Skin of body (tissue), 2 donors: ENCODE results near the gene LZTR1. TPM values are rescaled to one million over a fixed set of nuclear protein-coding genes. Genes with fewer than 3 reads are reported as not detected.
"Not testable (repeated sequence)": the region's sequence is repeated elsewhere in the genome, so short reads cannot be mapped to it uniquely, and the experiment has no call there.

ENCODE experiments used
- DNase-seq: peaks from one replicate; lab custom pipeline; 2025; lab: John Stamatoyannopoulos, UW
- total RNA-seq: library from RNA; depleted of rRNA; stranded (reverse); fragments of >200 nt; gene quantifications from one replicate; pipeline ENCODE4 v1.2.3, GENCODE V29; 2014

The LZTR1 gene
- 33.7 TPM for total RNA-seq

- peak; percentile 64 for DNase-seq
These were observed at the start of gene LZTR1 for GRCh38 chr22:20981787-20982562. TSS of gene LZTR1 (plus strand) at chr22:20982297. CDS start at chr22:20982372, 75 bp downstream.

- DNase-seq, result no peak
These were observed 48.2 kb upstream of the LZTR1 start for GRCh38 chr22:20933910-20934309.

GRCh38 chr22:20935049-20935448 lies 47.0 kb upstream of the LZTR1 start:
- DNase-seq, result not testable (repeated sequence)

GRCh38 chr22:20935780-20936539 lies 46.1 kb upstream of the LZTR1 start:
- not testable (repeated sequence) for DNase-seq

GRCh38 chr22:20937031-20937793 lies 44.9 kb upstream of the LZTR1 start:
- DNase-seq, result no peak

- no peak for DNase-seq
These were observed 44.1 kb upstream of the LZTR1 start for GRCh38 chr22:20937794-20938671.

- not testable (repeated sequence) for DNase-seq
These were observed 42.5 kb upstream of the LZTR1 start for GRCh38 chr22:20939457-20940185.

- DNase-seq, result peak; percentile 90
These were observed 41.9 kb upstream of the LZTR1 start for GRCh38 chr22:20940186-20940651.

- no peak for DNase-seq
These were observed 41.2 kb upstream of the LZTR1 start for GRCh38 chr22:20940904-20941385.

- not testable (repeated sequence) for DNase-seq
These were observed 39.7 kb upstream of the LZTR1 start for GRCh38 chr22:20942203-20942902.

- DNase-seq, result no peak
These were observed 38.8 kb upstream of the LZTR1 start for GRCh38 chr22:20943104-20943933.

- DNase-seq, result no peak
These were observed 38.1 kb upstream of the LZTR1 start for GRCh38 chr22:20944042-20944441.

GRCh38 chr22:20945578-20945934 lies 36.5 kb upstream of the LZTR1 start:
- no peak for DNase-seq

- DNase-seq, result no peak
These were observed 35.8 kb upstream of the LZTR1 start for GRCh38 chr22:20946080-20946986.

GRCh38 chr22:20946991-20947390 lies 35.1 kb upstream of the LZTR1 start:
- no peak for DNase-seq

GRCh38 chr22:20948450-20948849 lies 33.6 kb upstream of the LZTR1 start:
- DNase-seq, result no peak

- no peak for DNase-seq
These were observed 33.1 kb upstream of the LZTR1 start for GRCh38 chr22:20948989-20949388.
